ENCODE results near the gene ERC1.
"Not testable (repeated sequence)": the region's sequence is repeated elsewhere in the genome, so short reads cannot be mapped to it uniquely, and the experiment has no call there.

ERC1 gene

GRCh38 chr12:1108276-1108675 lies 117.3 kb downstream of the ERC1 start:
- H3K36me3 ChIP-seq (replicated peaks): peaks cover 5% of the 10 kb centered on the region
- DNase-seq (ENCODE audit: low spot score in 2 of 2): no peak
- no peak overlapping the region for H3K4me3 ChIP-seq
- no peaks in the 10 kb centered on the region for H3K27me3 ChIP-seq (ENCODE audit: low read depth)
- H3K9me3 ChIP-seq: no peaks in the 10 kb centered on the region
- peaks cover 4% of the 10 kb centered on the region for H3K4me1 ChIP-seq
- in situ Hi-C loops (cut with MboI; ENCODE audit: low sequenced_read_pairs): no loop called here

GRCh38 chr12:1115484-1116231 lies 124.6 kb downstream of the ERC1 start:
- no peaks in the 10 kb centered on the region for H3K9me3 ChIP-seq
- no peak overlapping the region for H3K4me3 ChIP-seq
- H3K36me3 ChIP-seq (replicated peaks): no peaks in the 10 kb centered on the region; the same call in 1 of the 2 replicates
- no peaks in the 10 kb centered on the region for H3K4me1 ChIP-seq
- no peak for DNase-seq (ENCODE audit: low spot score in 2 of 2)
- in situ Hi-C loops (cut with MboI; ENCODE audit: low sequenced_read_pairs): no loop called here
- H3K27me3 ChIP-seq (ENCODE audit: low read depth): no peaks in the 10 kb centered on the region

GRCh38 chr12:1117371-1117770 lies 126.3 kb downstream of the ERC1 start:
- no peak overlapping the region for H3K4me3 ChIP-seq
- H3K9me3 ChIP-seq: no peaks in the 10 kb centered on the region
- no peaks in the 10 kb centered on the region for H3K4me1 ChIP-seq
- DNase-seq (ENCODE audit: low spot score in 2 of 2): no peak
- H3K27me3 ChIP-seq (ENCODE audit: low read depth): no peaks in the 10 kb centered on the region
- in situ Hi-C loops (cut with MboI; ENCODE audit: low sequenced_read_pairs): no loop called here
- no peaks in the 10 kb centered on the region for H3K36me3 ChIP-seq (replicated peaks)

- in situ Hi-C loops (cut with MboI; ENCODE audit: low sequenced_read_pairs): no loop called here
- H3K27me3 ChIP-seq (ENCODE audit: low read depth): no peaks in the 10 kb centered on the region
- peak; percentile 49 to 78 for DNase-seq (ENCODE audit: low spot score in 2 of 2)
- no peaks in the 10 kb centered on the region for H3K4me1 ChIP-seq
- H3K9me3 ChIP-seq: no peaks in the 10 kb centered on the region
- H3K36me3 ChIP-seq (replicated peaks): no peaks in the 10 kb centered on the region; the same call in 1 of the 2 replicates
- no peak overlapping the region for H3K4me3 ChIP-seq
Measured at GRCh38 chr12:1117970-1118563, 127.0 kb downstream of the ERC1 start.

- Histone ChIP-seq H3K36me3 (replicated peaks) (no peaks in the 10 kb centered on the region; the same call in 1 of the 2 replicates), H3K4me3 (no peak overlapping the region), H3K27me3 (ENCODE audit: low read depth) (no peaks in the 10 kb centered on the region), H3K9me3 (no peaks in the 10 kb centered on the region), H3K4me1 (no peaks in the 10 kb centered on the region)
- in situ Hi-C loops (cut with MboI; ENCODE audit: low sequenced_read_pairs): loop anchor here (5.0 kb wide), 1 partner anchor 465 kb away; no protein-coding TSS in a partner anchor
- DNase-seq (ENCODE audit: low spot score in 2 of 2): no peak
Measured at GRCh38 chr12:1122786-1123185, 131.8 kb downstream of the ERC1 start.

GRCh38 chr12:1126091-1126490 lies 135.1 kb downstream of the ERC1 start:
- in situ Hi-C loops (cut with MboI; ENCODE audit: low sequenced_read_pairs): no loop called here
- H3K4me1 ChIP-seq: no peaks in the 10 kb centered on the region
- no peaks in the 10 kb centered on the region; the same call in 1 of the 2 replicates for H3K36me3 ChIP-seq (replicated peaks)
- DNase-seq (ENCODE audit: low spot score in 2 of 2): no peak
- no peak overlapping the region for H3K4me3 ChIP-seq
- no peaks in the 10 kb centered on the region for H3K27me3 ChIP-seq (ENCODE audit: low read depth)
- no peaks in the 10 kb centered on the region for H3K9me3 ChIP-seq

- Histone ChIP-seq H3K4me1 (no peaks in the 10 kb centered on the region), H3K4me3 (no peak overlapping the region), H3K9me3 (no peaks in the 10 kb centered on the region), H3K27me3 (ENCODE audit: low read depth) (no peaks in the 10 kb centered on the region), H3K36me3 (replicated peaks) (no peaks in the 10 kb centered on the region; the same call in 1 of the 2 replicates)
- in situ Hi-C loops (cut with MboI; ENCODE audit: low sequenced_read_pairs): no loop called here
- DNase-seq (ENCODE audit: low spot score in 2 of 2): no peak
Measured at GRCh38 chr12:1127021-1127420, 136.0 kb downstream of the ERC1 start.

GRCh38 chr12:1130164-1130563 lies 139.1 kb downstream of the ERC1 start:
- H3K27me3 ChIP-seq (ENCODE audit: low read depth): no peaks in the 10 kb centered on the region
- no peaks in the 10 kb centered on the region for H3K9me3 ChIP-seq
- in situ Hi-C loops (cut with MboI; ENCODE audit: low sequenced_read_pairs): no loop called here
- H3K4me1 ChIP-seq: no peaks in the 10 kb centered on the region
- H3K4me3 ChIP-seq: no peak overlapping the region
- no peaks in the 10 kb centered on the region for H3K36me3 ChIP-seq (replicated peaks)
- DNase-seq (ENCODE audit: low spot score in 2 of 2): no peak

GRCh38 chr12:1130571-1130970 lies 139.5 kb downstream of the ERC1 start:
- in situ Hi-C loops (cut with MboI; ENCODE audit: low sequenced_read_pairs): no loop called here
- H3K9me3 ChIP-seq: no peaks in the 10 kb centered on the region
- no peaks in the 10 kb centered on the region for H3K4me1 ChIP-seq
- DNase-seq (ENCODE audit: low spot score in 2 of 2): no peak
- H3K27me3 ChIP-seq (ENCODE audit: low read depth): no peaks in the 10 kb centered on the region
- no peak overlapping the region for H3K4me3 ChIP-seq
- no peaks in the 10 kb centered on the region for H3K36me3 ChIP-seq (replicated peaks)

- in situ Hi-C loops (cut with MboI; ENCODE audit: low sequenced_read_pairs): no loop called here
- H3K36me3 ChIP-seq (replicated peaks): no peaks in the 10 kb centered on the region
- no peak for DNase-seq (ENCODE audit: low spot score in 2 of 2)
- no peaks in the 10 kb centered on the region for H3K27me3 ChIP-seq (ENCODE audit: low read depth)
- no peak overlapping the region for H3K4me3 ChIP-seq
- H3K4me1 ChIP-seq: no peaks in the 10 kb centered on the region
- H3K9me3 ChIP-seq: no peaks in the 10 kb centered on the region
Measured at GRCh38 chr12:1131811-1132224, 140.8 kb downstream of the ERC1 start.

GRCh38 chr12:1132311-1132710 lies 141.3 kb downstream of the ERC1 start:
- in situ Hi-C loops (cut with MboI; ENCODE audit: low sequenced_read_pairs): no loop called here
- no peaks in the 10 kb centered on the region for H3K9me3 ChIP-seq
- no peaks in the 10 kb centered on the region for H3K4me1 ChIP-seq
- H3K4me3 ChIP-seq: no peak overlapping the region
- no peaks in the 10 kb centered on the region for H3K36me3 ChIP-seq (replicated peaks)
- no peak for DNase-seq (ENCODE audit: low spot score in 2 of 2)
- no peaks in the 10 kb centered on the region for H3K27me3 ChIP-seq (ENCODE audit: low read depth)

GRCh38 chr12:1138691-1139090 lies 147.7 kb downstream of the ERC1 start:
- H3K9me3 ChIP-seq: no peaks in the 10 kb centered on the region
- H3K4me3 ChIP-seq: no peak overlapping the region
- in situ Hi-C loops (cut with MboI; ENCODE audit: low sequenced_read_pairs): no loop called here
- no peak for DNase-seq (ENCODE audit: low spot score in 2 of 2)
- no peaks in the 10 kb centered on the region for H3K36me3 ChIP-seq (replicated peaks)
- no peaks in the 10 kb centered on the region for H3K27me3 ChIP-seq (ENCODE audit: low read depth)
- H3K4me1 ChIP-seq: no peaks in the 10 kb centered on the region

GRCh38 chr12:1146758-1147157 lies 155.7 kb downstream of the ERC1 start:
- H3K36me3 ChIP-seq (replicated peaks); H3K4me3 ChIP-seq; H3K4me1 ChIP-seq; in situ Hi-C loops (cut with MboI; ENCODE audit: low sequenced_read_pairs); H3K27me3 ChIP-seq (ENCODE audit: low read depth); H3K9me3 ChIP-seq; DNase-seq (ENCODE audit: low spot score in 2 of 2): not testable (repeated sequence)

- in situ Hi-C loops (cut with MboI; ENCODE audit: low sequenced_read_pairs): no loop called here
- H3K4me3 ChIP-seq: no peak overlapping the region
Measured at GRCh38 chr12:1147821-1148220, 156.8 kb downstream of the ERC1 start.

More at GRCh38 chr12:1147821-1148220, 156.8 kb downstream of the ERC1 start:
- no peak for DNase-seq (ENCODE audit: low spot score in 2 of 2)
- Histone ChIP-seq H3K9me3 (no peaks in the 10 kb centered on the region), H3K36me3 (replicated peaks) (peaks cover 2% of the 10 kb centered on the region; the same call in 1 of the 2 replicates), H3K4me1 (no peaks in the 10 kb centered on the region), H3K27me3 (ENCODE audit: low read depth) (no peaks in the 10 kb centered on the region)

Measured in HAP-1 (cell line).